Measurements from ENCODE around the gene HBA2. TPM values are rescaled to one million over a fixed set of nuclear protein-coding genes. Genes with fewer than 3 reads are reported as not detected.
"Not testable (repeated sequence)": the region's sequence is repeated elsewhere in the genome, so short reads cannot be mapped to it uniquely, and the experiment has no call there.

HBA2 gene
- total RNA-seq, 4 donors from 2014 or later: 1.3 to 348 (median 64.4) TPM

DNA sequence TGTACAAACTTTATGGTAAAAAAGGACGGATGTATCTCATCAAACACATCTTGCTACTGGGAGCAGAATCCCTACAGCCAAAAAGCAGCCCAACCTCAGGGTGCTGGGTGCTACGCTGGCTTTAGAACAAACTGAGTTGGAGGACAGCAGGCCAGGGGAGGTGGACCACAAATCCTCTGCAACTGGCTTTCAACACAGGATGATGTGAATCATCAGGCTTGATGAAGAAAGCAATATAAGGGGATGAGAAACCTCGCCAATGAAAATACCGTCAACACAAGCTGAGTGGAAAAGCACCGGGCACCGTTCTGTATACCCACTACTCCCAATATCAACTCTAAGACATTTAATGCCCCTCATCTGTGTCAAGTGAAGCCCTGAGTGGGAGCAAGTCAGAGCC, 21.8 kb downstream of the HBA2 start:
- TF ChIP-seq, protein P1, sequence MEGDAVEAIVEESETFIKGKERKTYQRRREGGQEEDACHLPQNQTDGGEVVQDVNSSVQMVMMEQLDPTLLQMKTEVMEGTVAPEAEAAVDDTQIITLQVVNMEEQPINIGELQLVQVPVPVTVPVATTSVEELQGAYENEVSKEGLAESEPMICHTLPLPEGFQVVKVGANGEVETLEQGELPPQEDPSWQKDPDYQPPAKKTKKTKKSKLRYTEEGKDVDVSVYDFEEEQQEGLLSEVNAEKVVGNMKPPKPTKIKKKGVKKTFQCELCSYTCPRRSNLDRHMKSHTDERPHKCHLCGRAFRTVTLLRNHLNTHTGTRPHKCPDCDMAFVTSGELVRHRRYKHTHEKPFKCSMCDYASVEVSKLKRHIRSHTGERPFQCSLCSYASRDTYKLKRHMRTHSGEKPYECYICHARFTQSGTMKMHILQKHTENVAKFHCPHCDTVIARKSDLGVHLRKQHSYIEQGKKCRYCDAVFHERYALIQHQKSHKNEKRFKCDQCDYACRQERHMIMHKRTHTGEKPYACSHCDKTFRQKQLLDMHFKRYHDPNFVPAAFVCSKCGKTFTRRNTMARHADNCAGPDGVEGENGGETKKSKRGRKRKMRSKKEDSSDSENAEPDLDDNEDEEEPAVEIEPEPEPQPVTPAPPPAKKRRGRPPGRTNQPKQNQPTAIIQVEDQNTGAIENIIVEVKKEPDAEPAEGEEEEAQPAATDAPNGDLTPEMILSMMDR (IDR thresholded peaks at IDR 0.05): no peak
- WGBS, 2 donors: 94 to 96% methylated on average over 6 of the region's 6 CpGs
- no peak for DNase-seq (ENCODE audit: low spot score in 2 of 2)
- H3K4me3 ChIP-seq (ENCODE audit: low read depth, poor library complexity, severe bottlenecking): no peak overlapping the region
- intact Hi-C loops (cut with DNase I; ENCODE audit: low total_unique reads): no loop called here

DNA sequence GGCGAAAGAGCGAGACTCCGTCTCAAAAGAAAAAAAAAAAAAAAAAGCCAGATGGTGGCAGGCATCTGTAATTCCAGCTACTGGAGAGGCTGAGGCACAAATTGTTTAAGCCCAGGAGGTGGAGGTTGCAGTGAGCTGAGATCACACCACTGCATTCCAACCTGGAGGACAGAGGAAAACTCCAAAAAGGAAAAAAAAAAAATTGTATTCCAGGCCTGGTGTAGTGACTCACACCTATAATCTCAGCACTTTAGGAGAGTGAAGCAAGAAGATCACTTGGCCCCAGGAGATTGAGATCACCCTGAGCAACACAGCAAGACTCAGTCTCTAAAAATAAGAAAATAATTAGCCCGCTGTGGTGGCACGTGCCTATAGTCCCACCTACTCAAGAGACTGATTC, 27.7 kb downstream of the HBA2 start:
- DNase-seq (ENCODE audit: low spot score in 2 of 2): no peak
- no peak overlapping the region for H3K4me3 ChIP-seq (ENCODE audit: low read depth, poor library complexity, severe bottlenecking)
- intact Hi-C loops (cut with DNase I; ENCODE audit: low total_unique reads): no loop called here
- TF ChIP-seq, protein P1 (IDR thresholded peaks at IDR 0.05): no peak
- WGBS, 2 donors: 81 to 90% methylated on average over 5 of the region's 5 CpGs

DNA sequence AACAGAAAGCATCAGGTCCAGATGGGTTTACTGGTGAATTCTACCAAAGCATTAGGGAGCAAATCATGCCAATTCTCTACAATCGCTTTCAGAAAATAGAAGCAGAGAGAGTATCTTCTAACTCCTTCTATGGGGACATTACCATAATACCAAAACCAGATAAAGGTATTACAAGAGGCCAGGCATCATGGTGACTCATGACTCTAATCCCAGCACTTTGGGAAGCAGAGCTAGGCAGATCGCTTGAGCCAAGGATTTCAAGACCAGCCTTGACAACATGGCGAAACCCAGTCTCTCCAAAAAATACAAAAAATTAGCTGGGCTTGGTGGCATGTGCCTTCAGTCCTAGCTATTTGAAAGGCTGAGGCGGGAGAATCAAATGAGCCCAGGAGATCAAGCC, 30.6 kb downstream of the HBA2 start:
- TF ChIP-seq POLR2A (IDR thresholded peaks at IDR 0.05): no peak
- TF ChIP-seq, protein P1 (IDR thresholded peaks at IDR 0.05): no peak
- WGBS, 2 donors: 92 to 98% methylated on average over 4 of the region's 4 CpGs
- intact Hi-C loops (cut with DNase I; ENCODE audit: low total_unique reads): no loop called here
- DNase-seq (ENCODE audit: low spot score in 2 of 2): no peak
- no peak overlapping the region for H3K4me3 ChIP-seq (ENCODE audit: low read depth, poor library complexity, severe bottlenecking)

DNA sequence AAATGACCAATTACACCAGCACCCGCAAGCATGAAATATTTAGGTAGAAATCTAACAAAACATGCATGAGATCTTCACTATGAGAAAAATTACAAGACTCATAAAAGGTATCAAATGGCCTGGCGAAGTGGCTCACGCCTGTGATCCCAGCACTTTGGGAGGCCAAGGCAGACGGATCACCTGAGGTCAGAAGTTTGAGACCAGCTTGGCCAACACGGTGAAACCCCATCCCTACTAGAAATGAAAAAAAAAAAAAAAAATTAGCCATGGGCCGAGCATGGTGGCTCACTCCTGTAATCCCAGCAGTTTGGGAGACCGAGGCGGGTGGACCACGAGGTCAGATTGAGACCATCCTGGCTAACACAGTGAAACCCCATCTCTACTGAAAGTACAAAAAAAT, 31.4 kb downstream of the HBA2 start:
- intact Hi-C loops (cut with DNase I; ENCODE audit: low total_unique reads); DNase-seq (ENCODE audit: low spot score in 2 of 2); H3K4me3 ChIP-seq (ENCODE audit: low read depth, poor library complexity, severe bottlenecking): not testable (repeated sequence)
- WGBS, 2 donors: 89 to 96% methylated on average over 9 of the region's 9 CpGs

DNA sequence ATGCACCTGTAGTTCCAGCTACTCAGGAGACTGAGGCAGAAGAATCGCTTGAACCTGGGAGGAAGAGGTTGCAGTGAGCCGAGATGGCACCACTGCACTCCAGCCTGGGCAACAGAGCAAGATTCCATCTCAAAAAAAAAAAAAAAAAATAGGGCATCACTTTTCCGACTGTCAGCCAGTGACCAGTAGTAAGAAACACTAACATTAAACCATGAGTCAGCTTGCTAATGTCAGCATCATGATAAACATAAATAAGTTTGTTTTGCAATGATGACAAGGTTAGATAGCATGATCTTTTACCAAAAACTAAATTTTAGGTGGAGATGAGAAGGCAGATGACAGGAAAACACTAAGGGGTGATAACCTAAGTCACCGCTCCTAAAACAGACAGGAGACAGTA, 36.7 kb downstream of the HBA2 start:
- WGBS, 2 donors: 86% methylated on average over 4 of the region's 4 CpGs
- H3K4me3 ChIP-seq (ENCODE audit: low read depth, poor library complexity, severe bottlenecking); intact Hi-C loops (cut with DNase I; ENCODE audit: low total_unique reads); DNase-seq (ENCODE audit: low spot score in 2 of 2): not testable (repeated sequence)

DNA sequence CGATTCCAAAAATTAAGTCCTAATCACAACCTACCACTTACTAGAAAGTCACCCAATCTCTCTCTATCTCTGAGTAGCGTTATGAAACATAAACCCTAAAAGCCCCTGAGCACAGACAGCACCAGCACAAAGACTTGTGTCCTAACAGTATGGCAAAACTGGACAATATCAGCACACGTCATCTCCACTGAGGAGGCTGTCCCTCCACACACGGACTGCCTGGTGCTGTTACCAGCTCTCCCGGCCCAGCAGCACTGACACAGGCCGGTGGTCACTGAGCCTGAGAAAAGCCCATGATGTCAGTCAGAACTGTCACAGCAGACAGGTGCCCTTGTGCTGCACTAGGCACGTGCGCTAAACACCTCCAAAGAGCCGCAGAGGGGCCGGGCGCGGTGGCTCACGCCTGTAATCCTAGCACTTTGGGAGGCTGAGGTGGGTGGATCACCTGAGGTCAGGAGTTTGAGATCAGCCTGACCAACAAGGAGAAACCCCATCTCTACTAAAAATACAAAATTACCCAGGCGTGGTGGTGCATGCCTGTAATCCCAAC, 39.0 kb downstream of the HBA2 start:
- DNase-seq (ENCODE audit: low spot score in 2 of 2); H3K4me3 ChIP-seq (ENCODE audit: low read depth, poor library complexity, severe bottlenecking); intact Hi-C loops (cut with DNase I; ENCODE audit: low total_unique reads): not testable (repeated sequence)
- 90 to 93% methylated on average over 13 to 14 of the region's 14 CpGs for WGBS, 2 donors

DNA sequence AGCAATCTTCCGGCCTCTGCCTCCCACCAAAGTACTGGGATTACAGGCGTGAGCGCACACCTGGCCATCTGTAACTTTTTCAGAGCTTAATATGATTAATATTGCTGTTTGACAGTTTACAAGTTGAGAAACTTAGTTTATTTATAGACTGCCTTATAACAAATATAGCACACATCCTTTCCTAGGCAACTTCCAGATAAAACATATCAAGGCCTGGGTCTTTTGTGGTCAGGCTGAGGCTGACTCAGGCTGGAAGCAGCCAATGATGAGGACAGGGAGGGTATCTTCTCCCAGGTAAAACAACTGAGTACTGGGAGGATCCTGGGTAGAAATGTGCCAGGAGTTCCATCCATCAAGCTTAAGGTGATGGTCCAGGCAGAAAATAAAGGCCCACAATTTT, 40.3 kb downstream of the HBA2 start:
- DNase-seq (ENCODE audit: low spot score in 2 of 2): no peak
- no peak for TF ChIP-seq POLR2A (IDR thresholded peaks at IDR 0.05)
- TF ChIP-seq, protein P1 (IDR thresholded peaks at IDR 0.05): no peak
- H3K4me3 ChIP-seq (ENCODE audit: low read depth, poor library complexity, severe bottlenecking): no peak overlapping the region
- intact Hi-C loops (cut with DNase I; ENCODE audit: low total_unique reads): no loop called here
- 90 to 96% methylated on average over 3 of the region's 3 CpGs for WGBS, 2 donors

Measured in lower leg skin (tissue), 4 donors.